ENCODE results near the gene SNUPN. TPM values are rescaled to one million over a fixed set of nuclear protein-coding genes. Genes with fewer than 3 reads are reported as not detected.

Gene SNUPN
- total RNA-seq, 4 donors from 2014 or later = 14.2 to 18.3 (median 15.9) TPM

DNA sequence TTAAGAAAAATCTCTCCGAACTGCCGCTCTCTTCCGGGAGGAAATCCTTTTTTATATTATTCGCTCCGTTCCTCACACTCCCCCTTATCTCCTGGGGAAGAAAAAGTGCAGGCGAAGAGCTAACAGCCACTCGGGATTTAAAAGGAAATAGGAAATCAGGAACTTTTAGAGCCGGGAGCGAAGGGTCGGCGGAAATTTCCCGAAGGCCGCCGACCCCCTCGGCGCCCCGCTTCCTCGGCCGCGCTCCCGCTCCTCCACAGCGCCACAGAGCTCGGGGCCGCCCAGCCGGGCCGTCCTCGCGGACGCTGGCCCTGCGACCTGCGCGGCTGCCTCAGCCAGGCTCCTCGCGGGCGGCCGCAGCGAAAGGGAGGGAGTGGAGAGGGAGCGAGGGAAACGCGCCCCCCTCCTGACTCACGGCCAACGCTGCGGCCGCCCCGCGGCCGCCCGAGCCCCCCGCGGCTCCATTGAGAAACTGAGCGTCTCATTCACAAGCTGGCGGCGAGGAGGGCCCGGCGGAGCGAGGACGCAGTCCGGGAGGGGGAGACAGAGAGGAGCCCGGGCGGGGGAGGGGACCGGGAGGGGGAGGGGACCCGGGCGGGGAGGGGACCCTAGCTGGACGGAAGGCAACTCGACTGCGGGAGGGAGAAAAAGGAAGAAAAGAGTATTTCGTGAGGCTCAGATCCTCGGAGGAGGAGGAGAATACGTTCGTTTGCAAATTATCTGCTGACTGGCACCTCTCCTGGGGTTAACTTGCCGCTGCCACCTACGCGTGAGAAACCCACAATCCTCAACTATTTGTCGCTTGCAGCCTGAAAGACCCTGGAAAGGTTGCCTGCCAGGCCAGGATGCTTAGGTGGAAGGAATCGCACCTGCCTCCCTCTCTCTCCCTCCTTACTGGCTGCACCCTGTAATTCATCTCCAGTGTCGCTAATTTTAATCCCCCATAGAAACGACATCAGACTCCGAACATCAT, 46.3 kb downstream of the SNUPN start, which contains the start of gene PTPN9:
TSS of gene PTPN9 (minus strand) at position 368 of the 973 bp plus-strand sequence. CDS start 539 bp downstream, outside the sequence.
- TF ChIP-seq, protein P1, sequence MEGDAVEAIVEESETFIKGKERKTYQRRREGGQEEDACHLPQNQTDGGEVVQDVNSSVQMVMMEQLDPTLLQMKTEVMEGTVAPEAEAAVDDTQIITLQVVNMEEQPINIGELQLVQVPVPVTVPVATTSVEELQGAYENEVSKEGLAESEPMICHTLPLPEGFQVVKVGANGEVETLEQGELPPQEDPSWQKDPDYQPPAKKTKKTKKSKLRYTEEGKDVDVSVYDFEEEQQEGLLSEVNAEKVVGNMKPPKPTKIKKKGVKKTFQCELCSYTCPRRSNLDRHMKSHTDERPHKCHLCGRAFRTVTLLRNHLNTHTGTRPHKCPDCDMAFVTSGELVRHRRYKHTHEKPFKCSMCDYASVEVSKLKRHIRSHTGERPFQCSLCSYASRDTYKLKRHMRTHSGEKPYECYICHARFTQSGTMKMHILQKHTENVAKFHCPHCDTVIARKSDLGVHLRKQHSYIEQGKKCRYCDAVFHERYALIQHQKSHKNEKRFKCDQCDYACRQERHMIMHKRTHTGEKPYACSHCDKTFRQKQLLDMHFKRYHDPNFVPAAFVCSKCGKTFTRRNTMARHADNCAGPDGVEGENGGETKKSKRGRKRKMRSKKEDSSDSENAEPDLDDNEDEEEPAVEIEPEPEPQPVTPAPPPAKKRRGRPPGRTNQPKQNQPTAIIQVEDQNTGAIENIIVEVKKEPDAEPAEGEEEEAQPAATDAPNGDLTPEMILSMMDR (IDR thresholded peaks at IDR 0.05 in 4 of 5, conservative IDR thresholded peaks at IDR 0.05 in 1 of 5) = peak in 3 of 5 experiments; percentile 8 to 72 (median 69)
- TF ChIP-seq POLR2A (IDR thresholded peaks at IDR 0.05) = peak; percentile 24 to 45
- ATAC-seq = peak; percentile 88 to 91
- intact Hi-C loops (cut with DNase I; ENCODE audit: low total_unique reads) = loop anchor here (2.0 kb wide), 1 partner anchor 46 kb away; no protein-coding TSS in a partner anchor

DNA sequence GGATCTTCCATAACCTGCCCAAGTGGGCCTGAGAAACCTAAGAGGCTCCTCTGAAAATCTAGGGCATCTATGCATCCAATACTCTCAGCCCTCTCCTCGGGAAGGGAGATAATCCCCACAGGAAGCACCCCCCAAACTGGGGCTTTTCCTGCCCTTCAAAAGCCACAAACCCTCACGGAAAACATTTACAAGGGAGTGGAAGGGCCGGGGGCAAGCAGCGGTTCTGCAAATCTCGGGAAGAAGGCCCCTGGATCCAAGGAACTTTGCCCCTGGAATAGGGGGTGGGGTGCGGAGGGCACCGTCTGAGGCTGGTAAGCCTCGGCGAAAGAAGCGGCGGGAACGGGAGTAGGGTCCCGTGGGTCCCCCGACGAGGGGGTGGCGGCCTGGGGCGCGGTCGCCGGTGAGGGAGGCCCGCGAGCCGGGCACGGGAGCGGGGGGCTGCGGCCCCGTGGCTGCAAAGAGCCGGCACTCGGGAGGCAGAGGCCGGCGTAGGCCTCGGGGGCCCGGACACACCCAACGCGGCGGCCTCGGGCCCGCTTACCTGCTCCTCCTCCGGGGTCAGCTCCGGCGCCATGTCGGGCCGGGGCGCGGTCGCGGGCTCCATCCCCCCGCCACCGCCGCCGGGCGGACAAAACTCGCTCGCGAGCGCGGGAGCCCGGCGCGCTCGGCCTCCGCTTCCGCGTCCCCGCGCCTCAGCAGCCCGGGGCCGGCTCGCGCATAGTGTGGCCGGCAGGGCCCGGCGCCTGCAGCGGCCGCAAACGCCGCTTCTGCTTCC, 47.2 kb downstream of the SNUPN start:
- peaks cover 11 to 23% of the 10 kb centered on the region in 2 donors for H3K4me1 ChIP-seq
- peak overlapping the region; percentile 80 to 92 (median 82) for H3K27ac ChIP-seq
- in situ Hi-C loops (cut with MboI; ENCODE audit: low sequenced_read_pairs in 4 of 4) = no loop called here
- H3K9me3 ChIP-seq = no peaks in the 10 kb centered on the region
- peak overlapping the region; percentile 71 to 96 (median 82) for H3K4me3 ChIP-seq
- no peak for TF ChIP-seq POLR2A (IDR thresholded peaks at IDR 0.05)
- TF ChIP-seq, protein P1 (IDR thresholded peaks at IDR 0.05 in 4 of 5, conservative IDR thresholded peaks at IDR 0.05 in 1 of 5) = no peak
- peak; percentile 47 to 64 for ATAC-seq
- intact Hi-C loops (cut with DNase I; ENCODE audit: low total_unique reads) = loop anchor here (2.0 kb wide), 1 partner anchor 46 kb away; no protein-coding TSS in a partner anchor
- DNase-seq = no peak
- H3K27me3 ChIP-seq = no peaks in the 10 kb centered on the region
- H3K36me3 ChIP-seq = no peaks in the 10 kb centered on the region

More for the DNA sequence above, 46.3 kb downstream of the SNUPN start, which contains the start of gene PTPN9:
- peak; percentile 64 to 68 for DNase-seq
- H3K27me3 ChIP-seq = no peaks in the 10 kb centered on the region
- H3K36me3 ChIP-seq = no peaks in the 10 kb centered on the region
- peak within 1 kb of the TSS; percentile 80 to 92 (median 82) for H3K27ac ChIP-seq
- in situ Hi-C loops (cut with MboI; ENCODE audit: low sequenced_read_pairs in 4 of 4) = no loop called here
- H3K4me1 ChIP-seq = peaks cover 11 to 18% of the 10 kb centered on the region in 2 donors
- H3K9me3 ChIP-seq = no peaks in the 10 kb centered on the region
- H3K4me3 ChIP-seq = peak within 1 kb of the TSS; percentile 71 to 96 (median 82)

DNA sequence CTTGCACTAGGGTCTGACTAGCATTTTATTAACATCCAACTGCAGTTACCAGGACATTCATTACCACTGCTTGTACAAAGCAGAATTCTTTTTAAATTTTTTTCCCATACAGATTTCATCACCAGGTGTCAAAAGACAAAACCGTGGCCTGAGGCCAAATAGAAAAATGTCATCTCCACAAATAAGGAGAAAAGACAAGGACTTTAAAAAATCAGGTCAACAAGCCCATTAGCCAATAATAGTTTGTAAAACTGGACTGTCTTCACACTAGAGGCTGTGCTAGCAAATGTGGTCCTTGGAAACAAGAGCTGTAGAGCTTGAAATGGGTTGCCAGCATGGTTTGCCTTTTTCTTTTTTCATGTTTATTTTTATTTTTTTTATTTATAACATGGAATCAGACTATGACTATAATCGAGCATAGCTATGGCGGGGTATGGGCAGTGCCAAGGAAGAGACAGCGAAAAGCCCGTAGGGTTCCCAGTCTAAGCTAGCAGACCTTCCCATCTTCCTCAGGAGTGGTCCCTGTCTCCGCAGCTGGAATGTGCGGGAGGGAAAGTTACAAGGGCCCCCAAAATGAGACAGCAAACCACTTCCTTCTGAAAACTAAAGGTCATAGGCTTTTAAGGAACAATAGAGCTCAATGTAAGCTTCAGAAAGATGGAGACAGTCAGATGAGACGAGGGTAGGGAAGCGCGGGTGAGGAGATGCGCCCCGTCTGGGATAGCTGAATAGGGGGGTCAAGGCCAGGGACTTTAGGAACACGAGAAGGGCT, 47.9 kb downstream of the SNUPN start:
- no peaks in the 10 kb centered on the region for H3K36me3 ChIP-seq
- intact Hi-C loops (cut with DNase I; ENCODE audit: low total_unique reads) (loop anchor here (2.0 kb wide), 1 partner anchor 45 kb away; no protein-coding TSS in a partner anchor), in situ Hi-C loops (cut with MboI; ENCODE audit: low sequenced_read_pairs in 4 of 4) (no loop called here)
- DNase-seq (no peak), ATAC-seq (no peak)
- peak in 1 of 2 donors; percentile 3 for TF ChIP-seq POLR2A (IDR thresholded peaks at IDR 0.05)
- TF ChIP-seq, protein P1 (IDR thresholded peaks at IDR 0.05 in 4 of 5, conservative IDR thresholded peaks at IDR 0.05 in 1 of 5) = no peak
- H3K4me3 ChIP-seq = peak overlapping the region; percentile 71 to 96 (median 82)
- H3K27ac ChIP-seq = peak overlapping the region; percentile 80 to 92 (median 82)
- no peaks in the 10 kb centered on the region for H3K9me3 ChIP-seq
- H3K27me3 ChIP-seq = no peaks in the 10 kb centered on the region
- H3K4me1 ChIP-seq = peaks cover 11 to 31% of the 10 kb centered on the region in 2 donors

All from gastrocnemius medialis (tissue), 4 donors.